Measurements from ENCODE around the gene SYTL3.

- TF ChIP-seq EZH2 (IDR thresholded peaks at IDR 0.05; ENCODE audit: low read depth) (no peak), CTCF (conservative IDR thresholded peaks at IDR 0.05) (no peak)
Measured at GRCh38 chr6:158762787-158763433, 113.1 kb downstream of the SYTL3 start.
